ENCODE measurements around the gene CLDN4.
"Not testable (repeated sequence)": the region's sequence is repeated elsewhere in the genome, so short reads cannot be mapped to it uniquely, and the experiment has no call there.

The CLDN4 gene

DNA sequence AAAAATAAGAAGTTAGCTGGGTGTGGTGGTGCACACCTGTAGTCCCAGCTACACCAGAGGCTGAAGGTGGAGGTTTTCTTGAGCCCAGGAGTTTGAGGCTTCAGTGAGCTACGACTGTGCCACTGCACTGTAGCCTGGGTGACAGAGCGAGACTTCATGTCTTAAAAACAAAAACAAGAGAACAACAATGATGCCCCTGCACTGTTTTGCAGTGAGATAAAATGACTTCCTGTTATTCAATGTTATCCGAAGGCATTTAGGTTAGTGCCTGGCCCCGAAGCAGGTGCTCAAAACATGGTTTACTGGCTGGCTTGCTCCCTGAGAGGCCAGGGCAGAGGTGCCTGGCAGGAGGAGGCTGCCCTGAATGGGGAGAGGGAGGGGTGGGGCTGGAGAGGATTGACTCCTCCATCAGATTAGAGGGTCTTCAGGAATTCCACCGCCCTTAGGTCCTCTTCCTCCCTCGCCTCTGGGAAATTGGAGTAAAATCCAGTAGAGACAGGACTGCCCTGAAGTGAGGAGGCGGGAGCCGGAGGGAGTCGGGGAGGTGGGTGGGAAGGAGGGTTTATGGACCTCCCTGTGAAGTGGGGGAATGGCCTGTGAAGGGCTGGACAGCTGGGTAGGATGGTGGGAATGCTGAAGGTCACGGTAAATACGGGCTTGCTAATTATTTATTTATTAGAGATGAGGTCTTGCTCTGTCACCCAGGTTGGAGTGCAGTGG lies 6.8 kb upstream of the CLDN4 start:
- no peak for DNase-seq

DNA sequence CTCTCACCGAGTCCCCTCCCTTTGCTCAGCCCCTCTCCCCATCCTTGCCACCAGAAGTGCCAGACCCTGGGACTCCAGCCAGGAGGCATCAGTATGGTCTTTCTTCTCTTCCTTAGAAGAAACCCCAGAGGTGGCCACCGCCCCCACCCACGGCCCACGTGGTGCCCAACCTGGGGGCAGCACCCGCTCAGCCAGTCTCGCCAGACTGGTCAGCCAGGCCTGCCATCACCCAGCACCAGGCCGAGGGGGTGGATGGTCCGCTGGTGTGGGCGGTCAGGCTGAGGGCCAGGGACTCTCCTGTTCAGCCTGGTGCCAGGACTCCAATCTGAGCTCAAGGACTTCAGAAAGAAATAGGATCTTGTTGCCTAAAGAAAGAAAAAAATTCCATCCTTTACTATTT lies 5.8 kb upstream of the CLDN4 start:
- DNase-seq, result no peak

DNA sequence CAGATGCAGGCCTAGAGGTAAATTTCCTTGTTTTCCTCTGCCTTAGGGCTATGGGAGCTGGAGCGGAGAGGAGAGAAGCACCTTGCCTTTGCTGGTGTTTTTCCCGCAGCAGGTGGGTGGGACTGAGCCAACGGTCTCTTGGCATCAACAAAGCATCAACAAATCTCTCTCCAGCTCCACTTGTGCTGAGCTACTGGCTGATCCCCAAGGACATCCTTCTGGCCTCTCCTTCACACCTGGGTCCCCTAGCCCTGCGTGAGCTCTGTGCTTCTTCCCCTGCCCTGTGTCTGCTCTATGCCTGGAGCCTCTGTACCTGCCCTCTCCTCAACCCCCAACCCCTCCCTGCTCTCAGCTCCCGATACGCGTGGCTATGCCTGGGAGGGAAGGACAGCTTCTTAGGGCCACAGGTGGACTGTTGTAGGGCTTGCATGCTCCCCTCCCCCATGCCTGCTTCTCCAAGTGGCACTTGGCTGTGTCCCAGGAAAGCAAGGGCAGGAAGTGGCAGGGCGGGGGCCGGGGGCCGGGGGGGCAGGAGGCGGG lies 3.2 kb upstream of the CLDN4 start:
- DNase-seq, result peak; percentile 100

DNA sequence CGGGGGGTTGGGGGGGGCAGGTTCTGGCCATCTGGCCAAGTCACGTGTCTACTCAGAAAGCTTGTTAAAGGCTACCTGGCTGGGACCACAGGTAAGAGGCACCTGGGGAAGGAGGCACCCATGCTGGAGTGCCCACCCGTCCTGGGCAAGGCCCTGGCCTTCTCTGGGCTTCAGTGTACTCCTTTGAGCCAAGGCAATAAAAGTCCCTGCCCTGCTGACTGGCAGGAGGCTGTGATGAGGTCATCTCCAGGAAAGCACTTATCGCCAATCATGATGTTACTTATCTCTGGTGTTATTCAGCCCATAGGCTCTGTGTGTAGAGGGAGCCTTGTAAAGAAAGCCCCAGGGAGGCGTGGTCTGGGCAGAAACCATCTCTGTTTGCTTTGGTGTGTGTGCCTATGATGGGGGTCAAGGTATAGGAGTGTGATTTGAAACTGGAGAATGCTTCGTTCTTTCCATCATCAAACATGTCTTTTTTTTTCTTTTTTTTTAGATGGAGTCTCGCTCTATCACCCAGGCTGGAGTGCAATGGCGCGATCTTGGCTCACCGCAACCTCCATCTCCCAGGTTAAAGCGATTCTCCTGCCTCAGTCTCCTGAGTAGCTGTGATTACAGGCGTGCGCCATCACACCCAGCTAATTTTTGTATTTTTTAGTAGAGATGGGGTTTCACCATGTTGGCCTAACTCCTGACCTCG lies 2.5 kb upstream of the CLDN4 start:
- peak; percentile 99 for DNase-seq

DNA sequence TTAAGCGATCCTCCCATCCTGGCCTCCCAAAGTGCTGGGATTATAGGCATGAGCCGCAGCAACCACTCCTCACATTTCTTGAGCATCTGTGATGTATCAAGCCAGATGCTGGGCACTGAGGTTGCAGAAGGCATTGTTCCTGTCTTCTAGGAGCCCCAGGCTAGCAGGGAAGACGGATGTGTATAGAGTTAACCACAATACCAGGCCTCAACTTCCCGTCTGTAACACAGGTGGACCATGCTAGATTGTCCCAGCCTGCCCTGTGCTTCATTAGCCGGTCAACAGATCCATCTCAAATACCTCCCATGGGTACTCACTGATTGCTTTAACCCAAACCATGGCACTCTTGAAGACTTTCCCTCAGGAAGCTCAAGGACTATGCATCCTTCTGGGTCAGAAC lies 1.8 kb upstream of the CLDN4 start:
- DNase-seq, result peak; percentile 60

DNA sequence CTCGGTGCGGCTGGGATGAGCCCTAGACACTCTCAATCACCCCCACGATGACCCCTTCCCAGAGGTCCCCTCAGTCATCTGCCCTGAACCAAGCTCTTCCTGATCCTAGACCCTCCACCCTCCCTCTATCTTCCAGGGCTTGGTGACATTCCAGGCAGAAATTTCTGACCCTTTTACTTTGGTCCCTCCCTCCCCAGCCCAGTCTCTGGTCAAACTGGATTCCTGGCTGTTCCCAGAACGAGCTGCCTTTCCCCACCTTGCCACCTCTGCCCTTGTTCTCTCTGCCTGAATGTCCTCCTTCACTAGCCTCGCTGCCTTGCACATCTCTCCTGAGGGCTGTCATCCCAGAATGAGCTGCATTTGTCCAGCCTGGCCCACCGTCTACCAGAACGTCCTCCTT lies 1.3 kb upstream of the CLDN4 start:
- no peak for DNase-seq

DNA sequence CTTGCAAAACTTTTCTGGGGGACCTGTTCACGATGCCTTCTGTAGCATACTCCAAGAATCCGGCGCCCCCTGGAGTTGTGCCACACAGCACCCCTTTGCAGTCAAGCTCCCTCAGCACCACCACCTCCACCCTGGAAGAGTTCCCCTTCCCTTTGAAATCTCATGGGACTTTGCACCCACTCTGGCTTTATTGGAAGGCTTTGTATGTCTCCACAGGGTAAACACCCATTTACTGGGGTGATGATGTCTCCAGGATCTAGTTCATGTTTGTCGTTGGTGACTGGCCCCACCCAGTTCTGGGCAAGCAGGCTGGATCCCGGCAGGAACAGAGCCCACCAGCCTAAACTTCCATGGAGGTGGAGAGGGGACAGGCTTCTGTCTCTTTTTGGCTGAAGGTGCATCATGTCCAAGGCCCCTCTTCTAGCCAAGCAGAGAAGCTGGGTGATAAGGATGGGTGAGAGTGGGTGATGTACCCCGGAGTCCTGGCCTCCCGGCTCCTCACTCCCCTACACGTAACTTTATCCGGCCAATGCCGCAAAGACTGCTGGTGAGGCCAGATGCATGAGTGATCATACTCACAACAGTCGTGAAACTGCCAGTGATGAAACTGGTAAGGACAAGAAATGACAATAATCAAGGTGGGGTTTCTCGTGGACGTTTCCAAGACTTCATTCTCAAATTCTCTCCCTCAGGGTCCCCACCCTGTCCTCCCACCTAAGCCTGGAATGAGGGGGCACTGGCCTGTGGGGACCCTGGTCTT lies 695 bp upstream of the CLDN4 start:
- peak; percentile 65 for DNase-seq

DNA sequence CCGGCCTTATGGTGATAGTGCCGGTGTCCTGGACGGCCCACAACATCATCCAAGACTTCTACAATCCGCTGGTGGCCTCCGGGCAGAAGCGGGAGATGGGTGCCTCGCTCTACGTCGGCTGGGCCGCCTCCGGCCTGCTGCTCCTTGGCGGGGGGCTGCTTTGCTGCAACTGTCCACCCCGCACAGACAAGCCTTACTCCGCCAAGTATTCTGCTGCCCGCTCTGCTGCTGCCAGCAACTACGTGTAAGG lies 713 bp downstream of the CLDN4 start:
- DNase-seq, result no peak

DNA sequence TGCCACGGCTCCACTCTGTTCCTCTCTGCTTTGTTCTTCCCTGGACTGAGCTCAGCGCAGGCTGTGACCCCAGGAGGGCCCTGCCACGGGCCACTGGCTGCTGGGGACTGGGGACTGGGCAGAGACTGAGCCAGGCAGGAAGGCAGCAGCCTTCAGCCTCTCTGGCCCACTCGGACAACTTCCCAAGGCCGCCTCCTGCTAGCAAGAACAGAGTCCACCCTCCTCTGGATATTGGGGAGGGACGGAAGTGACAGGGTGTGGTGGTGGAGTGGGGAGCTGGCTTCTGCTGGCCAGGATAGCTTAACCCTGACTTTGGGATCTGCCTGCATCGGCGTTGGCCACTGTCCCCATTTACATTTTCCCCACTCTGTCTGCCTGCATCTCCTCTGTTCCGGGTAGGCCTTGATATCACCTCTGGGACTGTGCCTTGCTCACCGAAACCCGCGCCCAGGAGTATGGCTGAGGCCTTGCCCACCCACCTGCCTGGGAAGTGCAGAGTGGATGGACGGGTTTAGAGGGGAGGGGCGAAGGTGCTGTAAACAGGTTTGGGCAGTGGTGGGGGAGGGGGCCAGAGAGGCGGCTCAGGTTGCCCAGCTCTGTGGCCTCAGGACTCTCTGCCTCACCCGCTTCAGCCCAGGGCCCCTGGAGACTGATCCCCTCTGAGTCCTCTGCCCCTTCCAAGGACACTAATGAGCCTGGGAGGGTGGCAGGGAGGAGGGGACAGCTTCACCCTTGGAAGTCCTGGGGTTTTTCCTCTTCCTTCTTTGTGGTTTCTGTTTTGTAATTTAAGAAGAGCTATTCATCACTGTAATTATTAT lies 1.2 kb downstream of the CLDN4 start:
- DNase-seq, result peak; percentile 82

DNA sequence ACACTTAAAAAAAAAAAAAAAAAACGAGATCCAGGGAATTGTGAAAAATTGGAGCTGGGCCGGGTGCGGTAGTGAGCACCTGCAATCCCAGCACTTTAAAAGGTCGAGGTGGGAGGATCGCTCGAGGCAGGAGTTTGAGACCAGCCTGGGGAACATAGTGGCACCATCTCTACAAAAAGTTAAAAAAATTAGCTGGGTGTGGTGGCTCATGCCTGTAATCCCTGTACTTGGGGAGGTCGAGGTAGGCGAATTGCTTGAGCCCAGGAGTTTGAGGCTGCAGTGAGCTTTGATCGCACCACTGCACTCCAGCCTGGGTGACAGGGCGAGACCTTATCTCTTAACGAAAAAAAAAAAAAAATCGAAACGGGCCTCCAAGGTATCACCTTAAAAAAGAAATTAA lies 2.0 kb downstream of the CLDN4 start:
- DNase-seq, result no peak

DNA sequence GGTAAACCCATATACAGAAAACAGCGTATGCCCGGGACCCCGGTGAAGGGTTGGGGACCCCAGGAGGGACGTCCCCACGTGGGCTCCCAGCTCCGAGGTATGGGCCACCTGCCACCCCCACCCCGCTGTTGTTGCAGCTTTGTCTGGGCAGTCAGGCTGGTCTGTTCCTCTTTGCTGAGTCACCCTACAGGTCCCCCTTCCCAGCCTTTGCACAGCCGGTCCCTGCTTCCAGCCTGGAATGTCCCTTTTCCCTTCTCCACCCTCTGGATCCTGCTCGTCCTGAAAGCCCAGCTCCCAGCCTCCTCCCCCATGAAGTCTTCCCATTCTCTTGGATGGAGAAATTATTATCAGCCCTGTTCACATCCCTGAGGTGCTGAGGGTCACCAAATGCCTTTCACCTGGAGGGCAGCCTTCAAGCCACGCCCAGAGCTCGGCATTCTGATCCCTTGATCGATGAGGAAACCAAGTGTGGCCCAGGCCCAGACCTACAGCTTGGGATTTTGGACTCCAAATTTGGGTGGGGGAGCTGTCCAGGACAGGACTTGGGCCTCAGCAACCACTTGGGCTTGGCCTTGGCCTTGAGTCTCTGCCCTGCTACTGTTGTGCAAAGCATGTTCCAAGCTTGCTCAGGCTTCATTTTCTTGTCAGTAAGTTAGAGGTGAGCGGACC lies 2.6 kb downstream of the CLDN4 start:
- peak; percentile 47 for DNase-seq

DNA sequence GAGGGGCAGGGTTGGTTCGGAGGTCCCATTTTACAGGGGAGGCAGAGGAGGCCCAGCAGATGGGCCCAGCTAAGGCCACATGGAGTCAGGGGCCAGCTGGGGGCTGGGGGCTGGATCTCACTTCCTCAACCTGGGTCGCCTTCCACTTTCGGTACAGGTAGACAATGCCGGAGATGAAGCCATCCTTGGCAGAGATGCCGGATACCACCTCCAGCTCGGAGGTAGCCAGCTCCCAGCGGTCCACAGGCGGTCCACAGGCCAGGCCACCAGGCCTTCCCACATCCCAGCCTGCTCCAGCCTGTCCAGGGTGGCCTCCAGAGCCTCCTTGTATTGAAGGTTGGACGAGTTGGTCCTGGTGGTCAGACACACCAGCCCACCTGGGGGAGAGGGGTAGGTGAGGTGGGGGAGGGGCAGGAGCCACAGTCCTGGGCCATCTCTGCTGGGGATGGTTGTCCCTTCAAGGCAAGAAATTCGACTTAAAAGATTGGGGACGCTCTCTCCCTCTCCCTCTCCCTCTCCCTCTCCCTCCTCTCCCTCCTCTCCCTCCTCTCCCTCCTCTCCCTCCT lies 3.9 kb downstream of the CLDN4 start:
- no peak for DNase-seq

DNA sequence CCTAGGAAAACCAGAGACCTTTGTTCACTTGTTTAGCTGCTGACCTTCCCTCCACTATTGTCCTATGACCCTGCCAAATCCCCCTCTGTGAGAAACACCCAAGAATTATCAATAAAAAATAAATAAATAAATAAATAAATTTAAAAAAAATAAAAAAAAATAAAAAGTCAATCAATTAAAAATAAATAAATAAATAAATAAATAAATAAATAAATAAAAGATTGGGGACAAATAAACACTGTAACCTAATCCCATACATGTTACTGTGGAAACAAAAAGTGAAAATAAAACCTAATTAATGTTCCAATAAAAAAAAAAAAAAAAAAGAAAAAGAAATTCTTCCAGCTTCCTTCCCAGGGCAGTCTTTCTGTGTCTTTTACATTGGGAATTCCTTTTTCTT lies 6.4 kb downstream of the CLDN4 start:
- not testable (repeated sequence) for DNase-seq

DNA sequence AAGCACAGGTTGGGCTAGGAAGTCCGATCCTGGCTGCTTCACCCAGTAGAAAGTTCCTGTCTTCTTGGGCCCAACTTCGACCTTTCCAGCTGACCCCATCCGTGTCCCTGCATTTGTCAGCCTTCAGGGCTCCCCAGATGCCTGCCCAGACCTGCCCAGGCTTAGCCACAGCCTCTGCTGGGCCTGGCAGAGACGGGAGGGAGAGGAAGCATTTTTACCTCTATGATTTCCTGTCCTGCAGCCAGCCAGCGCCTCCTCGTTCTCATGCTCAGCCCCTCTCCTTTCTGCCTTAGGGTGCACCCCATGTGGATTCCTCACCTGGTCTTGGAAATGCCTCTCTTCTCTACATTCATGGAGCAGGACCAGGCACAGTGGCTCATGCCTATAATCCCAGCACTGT lies 7.8 kb downstream of the CLDN4 start:
- DNase-seq, result peak; percentile 62

DNA sequence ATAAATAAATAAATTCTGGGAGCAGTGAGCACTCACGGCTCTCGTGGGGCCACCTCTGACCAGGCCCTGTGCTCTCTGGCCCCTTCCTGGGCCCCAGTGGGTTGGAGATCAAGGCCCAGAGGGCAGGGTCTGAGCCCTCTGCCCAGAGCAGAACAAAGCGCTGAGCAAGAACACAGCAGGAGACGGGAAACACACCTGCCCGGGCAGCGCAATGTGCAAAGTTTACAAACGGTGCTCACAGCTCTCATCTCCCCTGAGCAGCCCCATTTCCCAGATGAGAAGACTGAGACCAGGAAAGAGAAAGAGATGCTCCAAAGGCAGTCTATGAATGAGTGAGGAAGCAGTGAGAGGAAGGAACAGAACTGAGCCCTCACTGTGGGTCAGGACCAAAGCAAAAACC lies 8.5 kb downstream of the CLDN4 start:
- no peak for DNase-seq

DNA sequence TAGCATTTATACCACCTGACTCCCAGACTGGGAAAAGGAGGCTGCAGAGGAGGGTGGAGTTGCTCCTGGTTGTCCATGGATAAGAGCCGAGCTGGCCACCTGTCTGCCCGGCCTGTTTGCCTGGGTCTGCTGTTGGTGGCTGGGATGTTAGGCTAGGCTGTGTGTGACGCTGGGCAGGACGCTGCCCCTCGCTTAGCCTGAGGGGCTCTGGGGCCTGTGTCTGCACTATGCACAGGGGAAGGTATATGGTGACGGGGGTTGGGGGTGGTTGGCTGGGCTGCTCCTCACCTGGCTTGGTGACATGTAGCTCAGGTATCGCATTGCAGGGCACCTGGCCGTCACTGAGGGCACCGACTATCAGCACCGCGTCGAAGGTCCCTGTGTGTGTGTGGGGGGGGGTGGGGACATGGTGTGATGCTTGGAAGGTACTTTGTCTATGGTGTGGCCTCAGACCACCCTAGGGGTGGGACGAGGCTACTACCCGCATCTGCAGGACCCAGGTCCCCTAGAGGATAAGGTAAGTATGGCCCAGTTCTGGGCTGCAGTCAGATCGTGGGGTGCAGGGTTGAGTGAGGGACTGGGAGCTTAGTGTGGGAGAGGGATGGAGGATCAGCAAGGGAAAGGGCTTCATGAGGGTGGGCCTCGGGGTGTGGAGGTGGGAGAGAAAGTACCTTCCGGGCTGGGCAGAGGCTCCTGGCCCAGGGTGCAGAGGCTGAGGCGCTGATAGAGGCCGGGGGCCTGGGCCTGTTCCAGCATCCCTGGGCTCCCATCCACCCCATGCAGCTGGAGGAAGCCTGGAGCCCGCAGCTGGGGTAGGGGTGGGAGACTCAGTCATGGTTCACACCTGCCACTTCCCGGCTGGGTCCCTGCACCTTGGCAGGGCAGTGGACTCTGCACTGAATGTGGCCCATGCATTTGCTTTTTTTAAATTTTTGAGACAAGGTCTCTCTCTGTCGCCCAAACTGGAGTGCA lies 9.2 kb downstream of the CLDN4 start:
- DNase-seq, result no peak

DNA sequence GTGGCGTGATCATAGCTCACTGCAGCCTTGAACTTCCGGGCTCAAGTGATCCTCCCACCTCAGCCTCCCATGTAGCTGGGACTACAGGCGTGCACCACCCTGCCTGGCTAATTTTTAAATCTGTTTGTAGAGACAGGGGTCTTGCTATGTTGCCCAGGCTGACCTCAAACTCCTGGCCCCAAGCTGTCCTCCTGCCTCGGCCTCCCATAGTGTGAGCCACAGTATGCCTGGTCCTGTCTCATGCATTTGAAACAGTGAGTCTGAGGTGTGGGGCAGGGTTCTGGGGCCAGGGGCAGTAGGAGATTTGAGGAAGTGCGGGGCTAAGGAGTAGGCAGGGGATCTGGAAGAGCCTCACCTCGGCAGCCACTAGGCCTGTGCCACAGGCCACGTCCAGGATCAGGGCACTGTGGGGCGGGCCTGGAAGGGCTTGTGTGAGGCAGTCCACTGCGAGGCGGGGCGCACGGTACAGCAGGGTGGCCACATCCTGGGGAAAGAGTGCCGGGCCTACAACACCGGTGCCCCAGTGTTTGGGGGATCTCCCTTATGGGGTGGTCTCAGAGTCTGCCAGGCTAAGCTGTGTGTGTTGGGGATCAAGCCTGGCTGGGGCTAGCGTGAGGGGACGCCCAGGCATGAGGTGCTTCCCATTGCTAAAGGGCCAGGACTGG lies 10.1 kb downstream of the CLDN4 start:
- no peak for DNase-seq

DNA sequence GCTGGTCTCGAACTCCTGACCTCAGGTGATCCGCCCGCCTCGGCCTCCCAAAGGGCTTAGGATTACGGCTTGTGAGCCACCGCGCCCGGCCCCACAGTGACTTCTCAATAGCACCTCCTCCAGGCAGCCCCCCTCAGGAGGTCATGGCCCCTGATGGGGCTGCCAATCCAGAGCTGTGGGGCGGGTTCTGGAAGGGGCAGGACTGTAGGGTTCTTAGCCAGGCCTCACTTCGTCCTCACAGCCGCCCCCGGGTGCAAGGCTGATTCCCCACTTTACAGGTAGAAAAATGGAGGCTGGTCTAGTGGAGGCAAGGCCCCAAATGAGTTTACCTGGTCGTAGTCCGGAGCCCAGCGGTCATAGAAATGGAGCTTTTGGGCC lies 10.9 kb downstream of the CLDN4 start:
- DNase-seq, result no peak

DNA sequence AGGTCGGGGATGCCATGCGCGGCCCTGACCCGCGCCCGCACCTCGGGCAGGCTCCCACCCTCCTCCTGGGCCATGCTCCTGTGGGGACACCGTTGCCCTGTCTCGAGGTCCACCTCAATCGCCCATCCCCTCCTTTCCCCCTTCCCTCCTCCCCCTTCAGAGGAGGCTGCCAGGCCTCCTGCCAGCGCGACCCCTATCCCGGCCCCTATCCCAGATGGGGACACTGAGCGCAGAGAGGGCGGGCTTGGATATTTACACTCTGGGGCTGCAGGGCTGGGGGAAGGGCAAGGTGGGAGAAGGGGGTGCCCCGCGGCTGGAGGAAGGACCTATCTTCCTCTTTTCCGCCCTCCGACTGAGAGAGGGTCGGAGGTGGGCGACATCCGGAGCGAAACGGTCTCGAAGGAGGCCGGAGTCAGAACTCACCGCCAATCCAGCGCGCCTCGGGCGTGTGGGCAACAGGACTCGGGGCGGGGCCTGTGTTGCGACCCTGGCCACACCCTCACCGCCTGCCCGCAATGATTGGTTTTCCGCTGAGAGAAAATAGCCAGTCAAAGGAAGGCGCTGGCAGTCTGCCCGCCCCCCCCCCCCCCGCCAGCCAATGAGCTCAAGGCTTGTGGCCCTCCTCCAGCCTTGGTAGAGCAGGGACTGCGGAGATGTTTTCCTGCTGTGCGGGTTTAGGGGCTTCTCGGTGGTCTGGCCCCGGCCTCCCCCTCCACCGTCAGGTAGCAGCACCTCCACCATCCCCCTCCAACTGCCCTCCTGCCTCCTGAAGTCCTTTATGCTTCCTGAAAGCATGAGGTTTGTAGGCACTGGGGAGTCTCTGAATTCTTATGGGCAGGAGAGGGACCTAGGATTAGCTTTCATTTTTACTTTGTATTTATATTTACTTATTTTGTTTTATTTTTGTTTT lies 11.5 kb downstream of the CLDN4 start, which contains the start of gene METTL27:
Gene METTL27 (minus strand): TSS at position 450 of the 910 bp plus-strand sequence. CDS start 376 bp downstream, at position 74.
- peak; percentile 98 for DNase-seq

Data from NCI-H69 (cell line).